ENCODE measurements around the gene LMTK2. TPM values are rescaled to one million over a fixed set of nuclear protein-coding genes. Genes with fewer than 3 reads are reported as not detected.

The LMTK2 gene
- total RNA-seq, 1 experiment from 2014 or later: 37.1 TPM

- H3K27me3 ChIP-seq (ENCODE audit: insufficient read depth, low read depth): no peaks in the 10 kb centered on the region
- DNase-seq: no peak
- no peak for TF ChIP-seq CTCF (conservative IDR thresholded peaks at IDR 0.05)
- no peak for TF ChIP-seq EZH2 (IDR thresholded peaks at IDR 0.05; ENCODE audit: low read depth)
- H3K27ac ChIP-seq: no peak overlapping the region
- no peak overlapping the region for H3K4me2 ChIP-seq
- intact Hi-C loops (cut with micrococcal nuclease; ENCODE audit: unreplicated experiment): no loop called here
- peaks cover 23% of the 10 kb centered on the region for H3F3A ChIP-seq (ENCODE audit: insufficient read depth, low read depth)
- ChIA-PET CTCF (interaction anchor here (0.6 kb wide), 1 partner anchor 167 kb away, joined by 3 read pairs; no protein-coding TSS in a partner anchor), POLR2A (ENCODE audit: unreplicated experiment) (no interaction called here)
- BruUV-seq (replicated peaks): no TSS peak
- peaks cover 17% of the 10 kb centered on the region for H3K4me1 ChIP-seq (replicated peaks; ENCODE audit: insufficient read depth)
- H2AFZ ChIP-seq: no peak overlapping the region
- H3K36me3 ChIP-seq (ENCODE audit: low read depth): no peaks in the 10 kb centered on the region
- H3K9me3 ChIP-seq (ENCODE audit: insufficient read depth, low read depth): no peaks in the 10 kb centered on the region
- H4K20me1 ChIP-seq (ENCODE audit: insufficient read depth): no peaks in the 10 kb centered on the region
- no peak overlapping the region for H3K4me3 ChIP-seq
- no peaks in the 10 kb centered on the region for H3K9me2 ChIP-seq (ENCODE audit: insufficient read depth)
- peaks cover 35% of the 10 kb centered on the region for H3K79me2 ChIP-seq (ENCODE audit: low read depth)
These were observed 147.9 kb downstream of the LMTK2 start for GRCh38 chr7:98254516-98254915.

DNA sequence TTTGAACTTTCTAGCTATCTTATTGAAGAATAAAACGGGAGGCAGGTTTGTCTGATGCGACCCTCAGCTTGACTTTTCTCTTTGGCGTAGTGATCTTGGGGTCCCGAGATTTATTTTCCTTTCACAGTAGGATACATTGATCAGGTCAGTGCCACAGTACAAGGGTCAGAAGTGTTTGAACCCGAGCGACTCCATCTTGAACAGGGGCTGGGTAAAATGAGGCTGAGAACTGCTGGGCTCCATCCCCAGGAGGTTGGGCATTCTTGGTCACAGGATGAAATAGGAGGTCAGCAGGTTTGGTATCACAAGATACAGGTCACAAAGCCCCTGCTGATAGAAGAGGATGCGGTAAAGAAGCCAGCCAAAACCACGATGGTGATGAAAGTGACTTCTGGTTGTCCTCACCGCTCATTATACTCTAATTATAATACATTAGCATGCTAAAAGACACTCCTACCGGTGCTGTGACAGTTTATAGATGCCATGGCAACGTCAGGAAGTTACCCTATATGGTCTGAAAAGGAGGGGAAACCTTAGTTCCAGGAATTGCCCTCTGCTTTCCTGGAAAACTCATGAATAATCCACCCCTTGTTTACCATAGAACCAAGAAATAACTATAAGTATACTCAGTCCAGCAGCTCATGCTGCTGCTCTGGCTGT lies 148.4 kb downstream of the LMTK2 start:
- CTCF ChIA-PET: no interaction called here
- Histone ChIP-seq H3F3A (ENCODE audit: insufficient read depth, low read depth) (peaks cover 17% of the 10 kb centered on the region), H2AFZ (no peak overlapping the region), H3K9me2 (ENCODE audit: insufficient read depth) (no peaks in the 10 kb centered on the region), H3K4me2 (no peak overlapping the region), H3K27me3 (ENCODE audit: insufficient read depth, low read depth) (no peaks in the 10 kb centered on the region), H3K4me3 (no peak overlapping the region), H3K79me2 (ENCODE audit: low read depth) (peaks cover 33% of the 10 kb centered on the region), H3K27ac (no peak overlapping the region), H3K9me3 (ENCODE audit: insufficient read depth, low read depth) (no peaks in the 10 kb centered on the region), H3K4me1 (replicated peaks; ENCODE audit: insufficient read depth) (peaks cover 11% of the 10 kb centered on the region), H4K20me1 (ENCODE audit: insufficient read depth) (no peaks in the 10 kb centered on the region), H3K36me3 (ENCODE audit: low read depth) (no peaks in the 10 kb centered on the region)
- DNase-seq: no peak
- intact Hi-C loops (cut with micrococcal nuclease; ENCODE audit: unreplicated experiment): no loop called here
- TF ChIP-seq EZH2 (IDR thresholded peaks at IDR 0.05; ENCODE audit: low read depth) (no peak), CTCF (conservative IDR thresholded peaks at IDR 0.05) (no peak)
- POLR2A ChIA-PET (ENCODE audit: unreplicated experiment): no interaction called here
- no TSS peak for BruUV-seq (replicated peaks)

DNA sequence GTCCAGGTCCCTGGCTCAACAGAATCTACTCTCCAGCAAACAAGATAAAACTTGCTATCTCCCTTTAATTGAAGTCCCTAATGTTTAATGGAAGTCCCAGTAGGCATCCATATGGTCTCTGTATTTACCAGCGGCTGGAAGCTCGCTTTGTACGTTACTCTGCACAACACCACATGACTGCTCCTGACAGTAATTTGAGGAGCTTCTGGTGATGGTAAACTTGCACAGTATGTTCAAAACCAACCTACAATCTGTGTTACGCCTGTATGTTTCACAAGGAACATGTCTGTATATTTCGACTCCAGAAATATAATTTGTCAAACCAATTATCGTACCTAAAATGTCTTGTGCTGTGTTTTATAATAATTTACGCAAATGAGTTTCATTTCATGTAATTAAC lies 149.8 kb downstream of the LMTK2 start:
- Histone ChIP-seq H3K27ac (no peak overlapping the region), H3K9me3 (ENCODE audit: insufficient read depth, low read depth) (no peaks in the 10 kb centered on the region), H3K4me3 (no peak overlapping the region), H3K27me3 (ENCODE audit: insufficient read depth, low read depth) (no peaks in the 10 kb centered on the region), H3K36me3 (ENCODE audit: low read depth) (no peaks in the 10 kb centered on the region), H3F3A (ENCODE audit: insufficient read depth, low read depth) (peaks cover 3% of the 10 kb centered on the region), H3K9me2 (ENCODE audit: insufficient read depth) (no peaks in the 10 kb centered on the region), H3K79me2 (ENCODE audit: low read depth) (peaks cover 29% of the 10 kb centered on the region), H4K20me1 (ENCODE audit: insufficient read depth) (no peaks in the 10 kb centered on the region), H3K4me2 (no peak overlapping the region), H2AFZ (no peak overlapping the region), H3K4me1 (replicated peaks; ENCODE audit: insufficient read depth) (no peaks in the 10 kb centered on the region; the same call in 1 of the 2 replicates)
- no TSS peak for BruUV-seq (replicated peaks)
- DNase-seq: no peak
- POLR2A ChIA-PET (ENCODE audit: unreplicated experiment): interaction anchor here (0.6 kb wide), 1 partner anchor 25 kb away, joined by 4 read pairs; the partner anchor contains the start of gene BRI3
- CTCF ChIA-PET: no interaction called here
- no peak for TF ChIP-seq EZH2 (IDR thresholded peaks at IDR 0.05; ENCODE audit: low read depth)
- TF ChIP-seq CTCF (conservative IDR thresholded peaks at IDR 0.05): no peak
- intact Hi-C loops (cut with micrococcal nuclease; ENCODE audit: unreplicated experiment): no loop called here

Measured in PC-9 (cell line).